Endothelial cell of umbilical vein (primary cell): ENCODE results near the gene UGT2A2. TPM values are rescaled to one million over a fixed set of nuclear protein-coding genes. Genes with fewer than 3 reads are reported as not detected.

Experiments used
- BruUV-seq: library from RNA; stranded (reverse); fragments of 400-500 nt; replicated peaks from 2 replicates; lab custom pipeline; 2021; lab: Mats Ljungman, UMichigan
- CTCF ChIA-PET: fragments of 300-600, 350-600 bp; sonication (Branson Sonifier 250); formaldehyde crosslinking; loops from one replicate; lab custom pipeline; 2021; ENCODE audit warnings: antibody characterized with exemption, inconsistent platforms; lab: Charles Lee
- POLR2A ChIA-PET: fragments of 300-600, 350-600 bp; sonication (Branson Sonifier 250); formaldehyde crosslinking; loops from one replicate; lab custom pipeline; 2021; ENCODE audit warnings: antibody characterized with exemption, inconsistent platforms; lab: Charles Lee
- DNase-seq: peaks from one replicate; pipeline ENCODE4 v3.0.0-alpha.2; 2011; ENCODE audit warnings: low read depth, low spot score
- FAIRE-seq: peaks from 2 replicates; lab custom pipeline; 2011; peaks lifted over from hg19 to GRCh38; lab: Jason Lieb, UNC
- H2AFZ ChIP-seq: 2 replicates; pipeline ENCODE4 v1.6.0; 2012; ENCODE audit warnings: low read depth, low read length, control low read depth, inconsistent platforms
- H3K27ac ChIP-seq: 2 replicates; pipeline ENCODE4 v1.5.1; 2011; ENCODE audit warnings: low read depth, mild to moderate bottlenecking, control low read depth, low read length, moderate library complexity; ENCODE audit not compliant: insufficient read depth
- H3K27me3 ChIP-seq, 2 experiments: 2 replicates each; pipeline versions ENCODE4 v1.6.0 to v1.6.1; 2011; ENCODE audit warnings: low read length in 2 of 2, mixed read lengths in 1 of 2; ENCODE audit not compliant: control insufficient read depth in 2 of 2, insufficient read depth in 2 of 2
- H3K36me3 ChIP-seq, 2 experiments: 2 replicates in 1 of 2; 3 replicates in 1 of 2; pipeline ENCODE4 v1.5.1; 2011; ENCODE audit warnings: low read length in 2 of 2, mild to moderate bottlenecking in 1 of 2, moderate library complexity in 1 of 2; ENCODE audit not compliant: control insufficient read depth in 2 of 2, insufficient read depth in 2 of 2; ENCODE audit errors: extremely low read depth in 1 of 2
- H3K4me1 ChIP-seq: 3 replicates; pipeline ENCODE4 v1.5.1; 2011; ENCODE audit warnings: mild to moderate bottlenecking, low read length; ENCODE audit not compliant: control insufficient read depth, insufficient read depth; ENCODE audit errors: extremely low read depth
- H3K4me2 ChIP-seq: 2 replicates; pipeline ENCODE4 v1.6.1; 2011; ENCODE audit warnings: low read length, control low read depth, mixed read lengths; ENCODE audit not compliant: insufficient read depth
- H3K4me3 ChIP-seq, 3 experiments: fragments of 200-600 bp in 1 of 3; sonication (generic), shearing (Covaris generic) in 1 of 3; replicated peaks in 1 of 3; 2 replicates each; pipeline ENCODE4 v1.5.1; 2011 to 2016; ENCODE audit warnings: control low read depth in 3 of 3, low read length in 3 of 3, mild to moderate bottlenecking in 2 of 3, inconsistent platforms in 1 of 3, low read depth in 1 of 3, moderate library complexity in 1 of 3; ENCODE audit not compliant: insufficient read depth in 1 of 3
- H3K79me2 ChIP-seq: 2 replicates; pipeline ENCODE4 v1.6.0; 2012; ENCODE audit warnings: low read length, inconsistent platforms; ENCODE audit not compliant: control insufficient read depth, insufficient read depth
- H3K9ac ChIP-seq: replicated peaks from 2 replicates; pipeline ENCODE3; 2011; ENCODE audit warnings: low read length, control low read depth; ENCODE audit not compliant: insufficient read depth; ENCODE audit errors: extremely low read depth
- H3K9me1 ChIP-seq: replicated peaks from 3 replicates; pipeline ENCODE4 v1.6.0; 2011; ENCODE audit warnings: mild to moderate bottlenecking, low read length; ENCODE audit not compliant: control insufficient read depth, insufficient read depth; ENCODE audit errors: extremely low read depth
- H3K9me3 ChIP-seq: replicated peaks from 2 replicates; pipeline ENCODE4 v1.5.1; 2012; ENCODE audit warnings: low read length, inconsistent platforms; ENCODE audit not compliant: control insufficient read depth, insufficient read depth
- H4K20me1 ChIP-seq: replicated peaks from 2 replicates; pipeline ENCODE3; 2011; ENCODE audit warnings: mild to moderate bottlenecking, low read length; ENCODE audit not compliant: control insufficient read depth, insufficient read depth; ENCODE audit errors: extremely low read depth
- EZH2 ChIP-seq: IDR thresholded peaks from 2 replicates; pipeline ENCODE4 v1.6.1; 2012; ENCODE audit warnings: borderline replicate concordance, low read depth, mild to moderate bottlenecking, moderate library complexity, low read length, inconsistent platforms; ENCODE audit not compliant: severe bottlenecking
- FOS ChIP-seq: IDR thresholded peaks from 2 replicates; pipeline ENCODE4 v1.6.1; 2011; ENCODE audit warnings: mild to moderate bottlenecking, low read length, moderate library complexity, borderline replicate concordance; ENCODE audit not compliant: insufficient read depth
- GATA2 ChIP-seq: IDR thresholded peaks from 2 replicates; pipeline ENCODE4 v1.7.0; 2011; ENCODE audit warnings: low read depth, mild to moderate bottlenecking, moderate library complexity, mixed read lengths, low read length; ENCODE audit not compliant: insufficient read length, insufficient read depth
- JUN ChIP-seq: IDR thresholded peaks from 2 replicates; pipeline ENCODE4 v1.6.1; 2011; ENCODE audit warnings: borderline replicate concordance, low read depth; ENCODE audit not compliant: insufficient read length, insufficient read depth
- MYC ChIP-seq: IDR thresholded peaks from one replicate; pipeline ENCODE4 v1.6.1; 2011; ENCODE audit warnings: mild to moderate bottlenecking, low read depth, low read length
- POLR2A ChIP-seq: IDR thresholded peaks from 2 replicates; pipeline ENCODE4 v1.6.1; 2012; ENCODE audit warnings: low read depth, mild to moderate bottlenecking, control low read depth, low read length
- POLR2AphosphoS5 ChIP-seq: IDR thresholded peaks from 2 replicates; pipeline ENCODE4 v1.6.1; 2012; ENCODE audit warnings: low read depth, mild to moderate bottlenecking, control low read depth, low read length, moderate library complexity; ENCODE audit not compliant: insufficient read depth
- dilution Hi-C: fragments of 300-500 bp; cut with MboI; formaldehyde crosslinking; loops from one replicate; pipeline ENCODE4 v1.15.0; 2019; ENCODE audit warnings: low sequenced_read_pairs; ENCODE audit not compliant: extremely low pct_ligation_motif_present
- intact Hi-C: fragments of 100-400 bp; cut with micrococcal nuclease; formaldehyde crosslinking; loops from one replicate; pipeline ENCODE4 v1.10.0; 2022
- polyA plus RNA-seq, 4 experiments: library from polyadenylated mRNA; depleted of rRNA in 3 of 4; stranded (reverse) in 3 of 4; unstranded in 1 of 4; fragments of >200 nt; gene quantifications; 2 replicates each; pipeline versions ENCODE4 v1.2.1 to v1.2.3, GENCODE V29; 2011 to 2012; ENCODE audit warnings: missing spikeins in 1 of 4
- total RNA-seq: library from RNA; stranded (reverse); gene quantifications from 2 replicates; pipeline ENCODE4 v1.2.3, GENCODE V29; 2021
- TF ChIP-seq, protein P1 (sequence below), 2 donors: IDR thresholded peaks; 1 replicate in 1 of 2; 2 replicates in 1 of 2; pipeline ENCODE4 v1.5.1; 2011; ENCODE audit warnings: low read length in 2 of 2, mild to moderate bottlenecking in 2 of 2, moderate library complexity in 2 of 2, control low read depth in 1 of 2, inconsistent platforms in 1 of 2, low read depth in 1 of 2; ENCODE audit not compliant: insufficient read depth in 1 of 2; ENCODE audit errors: extremely low read depth in 1 of 2
- TF ChIP-seq, protein P2 (sequence below): IDR thresholded peaks from 2 replicates; pipeline ENCODE4 v1.6.1; 2011; ENCODE audit not compliant: insufficient read depth, insufficient read length

The UGT2A2 gene
- total and polyA plus RNA-seq, 2 donors (not counting 3 experiments of a cell fraction or from before 2014, with no cell fraction given) = not detected

DNA sequence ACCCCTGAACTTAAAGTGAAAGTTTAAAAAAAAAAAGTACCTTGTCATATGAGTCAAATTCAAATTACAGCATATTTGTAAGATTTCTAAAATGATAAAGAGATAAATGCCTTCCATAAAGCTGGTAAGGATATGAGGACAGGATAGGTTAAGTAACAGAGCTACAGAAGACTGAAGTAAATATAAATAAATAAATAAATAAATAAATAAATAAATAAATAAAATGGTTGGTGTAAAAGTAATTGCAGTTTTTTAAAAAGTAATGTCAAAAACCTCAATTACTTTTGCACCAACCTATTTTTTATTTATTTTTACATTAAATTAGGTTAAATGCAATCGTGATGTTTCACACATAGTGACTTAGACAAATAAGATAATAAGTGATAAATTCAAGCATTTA is 62.2 kb downstream of the UGT2A2 start:
- no TSS peak for BruUV-seq
- H4K20me1 ChIP-seq = no peaks in the 10 kb centered on the region
- no peak for FAIRE-seq
- H3K9me1 ChIP-seq = no peaks in the 10 kb centered on the region
- no peaks in the 10 kb centered on the region for H3K9me3 ChIP-seq
- CTCF ChIA-PET = interaction anchor here (0.7 kb wide), 1 partner anchor 478 kb away, joined by 3 read pairs; no protein-coding TSS in a partner anchor
- H3K27ac ChIP-seq = no peak overlapping the region
- intact Hi-C loops (no loop called here), dilution Hi-C loops (no loop called here)
- H3K4me3 ChIP-seq = no peak overlapping the region
- no peak for TF ChIP-seq JUN
- no peak for TF ChIP-seq MYC
- TF ChIP-seq POLR2AphosphoS5 = no peak
- TF ChIP-seq, protein P1, sequence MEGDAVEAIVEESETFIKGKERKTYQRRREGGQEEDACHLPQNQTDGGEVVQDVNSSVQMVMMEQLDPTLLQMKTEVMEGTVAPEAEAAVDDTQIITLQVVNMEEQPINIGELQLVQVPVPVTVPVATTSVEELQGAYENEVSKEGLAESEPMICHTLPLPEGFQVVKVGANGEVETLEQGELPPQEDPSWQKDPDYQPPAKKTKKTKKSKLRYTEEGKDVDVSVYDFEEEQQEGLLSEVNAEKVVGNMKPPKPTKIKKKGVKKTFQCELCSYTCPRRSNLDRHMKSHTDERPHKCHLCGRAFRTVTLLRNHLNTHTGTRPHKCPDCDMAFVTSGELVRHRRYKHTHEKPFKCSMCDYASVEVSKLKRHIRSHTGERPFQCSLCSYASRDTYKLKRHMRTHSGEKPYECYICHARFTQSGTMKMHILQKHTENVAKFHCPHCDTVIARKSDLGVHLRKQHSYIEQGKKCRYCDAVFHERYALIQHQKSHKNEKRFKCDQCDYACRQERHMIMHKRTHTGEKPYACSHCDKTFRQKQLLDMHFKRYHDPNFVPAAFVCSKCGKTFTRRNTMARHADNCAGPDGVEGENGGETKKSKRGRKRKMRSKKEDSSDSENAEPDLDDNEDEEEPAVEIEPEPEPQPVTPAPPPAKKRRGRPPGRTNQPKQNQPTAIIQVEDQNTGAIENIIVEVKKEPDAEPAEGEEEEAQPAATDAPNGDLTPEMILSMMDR (IDR thresholded peaks at IDR 0.05; ENCODE audit: extremely low read depth in 1 of 2, insufficient read depth in 1 of 2, low read depth in 1 of 2, low read length in 2 of 2) = no peak
- TF ChIP-seq, protein P2, sequence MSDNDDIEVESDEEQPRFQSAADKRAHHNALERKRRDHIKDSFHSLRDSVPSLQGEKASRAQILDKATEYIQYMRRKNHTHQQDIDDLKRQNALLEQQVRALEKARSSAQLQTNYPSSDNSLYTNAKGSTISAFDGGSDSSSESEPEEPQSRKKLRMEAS = no peak
- no peak for TF ChIP-seq FOS
- TF ChIP-seq EZH2 = no peak
- TF ChIP-seq POLR2A = no peak
- no peak for TF ChIP-seq GATA2
- H3K79me2 ChIP-seq = no peaks in the 10 kb centered on the region
- H3K4me2 ChIP-seq = no peak overlapping the region
- no peaks in the 10 kb centered on the region for H3K36me3 ChIP-seq
- no peak for DNase-seq
- H3K9ac ChIP-seq = no peak overlapping the region
- H3K27me3 ChIP-seq = no peaks in the 10 kb centered on the region
- H2AFZ ChIP-seq = no peak overlapping the region
- no peaks in the 10 kb centered on the region for H3K4me1 ChIP-seq
- POLR2A ChIA-PET = no interaction called here
